K562 (cell line): Measurements from ENCODE around the gene SDR42E2. TPM values are rescaled to one million over a fixed set of nuclear protein-coding genes. Genes with fewer than 3 reads are reported as not detected.
A peak's percentile ranks its signal among the peaks of the same experiment; 100 is the strongest.

ENCODE experiments used
- ARID1B ChIP-seq: fragments of 450-650 bp; IDR thresholded peaks from 2 replicates; pipeline ENCODE4 v1.6.1; 2016; ENCODE audit warnings: antibody characterized with exemption, mild to moderate bottlenecking, inconsistent platforms
- BACH1 ChIP-seq: fragments of 200-800 bp; sonication (Bioruptor generic); IDR thresholded peaks from 2 replicates; pipeline ENCODE4 v1.6.1; 2016; ENCODE audit warnings: missing genetic modification characterization, missing compliant biosample characterization
- BCOR ChIP-seq: fragments of 450-650 bp; IDR thresholded peaks from 2 replicates; pipeline ENCODE4 v1.6.1; 2016
- CBFA2T2 ChIP-seq: fragments of 450-650 bp; conservative IDR thresholded peaks from 2 replicates; pipeline ENCODE4 v1.6.1; 2017; ENCODE audit warnings: mild to moderate bottlenecking
- CBX5 ChIP-seq: IDR thresholded peaks from 2 replicates; pipeline ENCODE4 v1.6.1; 2014; ENCODE audit warnings: low read depth, borderline replicate concordance
- GABPB2 ChIP-seq: fragments of 250-450 bp; sonication (Bioruptor Pico); conservative IDR thresholded peaks from 2 replicates; pipeline ENCODE4 v1.5.1; 2021; ENCODE audit warnings: mild to moderate bottlenecking
- MGA ChIP-seq: fragments of 450-650 bp; IDR thresholded peaks from 2 replicates; pipeline ENCODE4 v1.6.1; 2016; ENCODE audit warnings: mild to moderate bottlenecking, moderate library complexity
- MTA2 ChIP-seq: fragments of 450-650 bp; IDR thresholded peaks from 2 replicates; pipeline ENCODE4 v1.6.1; 2016; ENCODE audit warnings: low read depth
- NCOA6 ChIP-seq: fragments of 450-650 bp; IDR thresholded peaks from 2 replicates; pipeline ENCODE4 v1.6.1; 2017; ENCODE audit warnings: mild to moderate bottlenecking
- NFIC ChIP-seq: fragments of 450-650 bp; IDR thresholded peaks from 2 replicates; pipeline ENCODE4 v1.6.1; 2017; ENCODE audit warnings: mild to moderate bottlenecking, inconsistent platforms
- NONO ChIP-seq, 2 experiments: fragments of 200-400 bp in 1 of 2; fragments of 450-650 bp in 1 of 2; formaldehyde crosslinking in 1 of 2; IDR thresholded peaks; 2 replicates each; pipeline ENCODE4 v1.6.1; 2017; ENCODE audit warnings: low read depth in 2 of 2, mild to moderate bottlenecking in 2 of 2, moderate library complexity in 2 of 2, low read length in 1 of 2
- POLR2H ChIP-seq: IDR thresholded peaks from 2 replicates; pipeline ENCODE4 v1.6.1; 2016; ENCODE audit warnings: missing genetic modification characterization, low read depth, mild to moderate bottlenecking, control low read depth, missing compliant biosample characterization, moderate library complexity
- SPI1 ChIP-seq: IDR thresholded peaks from 2 replicates; pipeline ENCODE4 v1.6.1; 2011; ENCODE audit warnings: low read depth, low read length, control low read depth, borderline replicate concordance
- TCF3 ChIP-seq: sonication (generic); formaldehyde crosslinking; IDR thresholded peaks from 2 replicates; pipeline ENCODE4 v1.4.0; 2020; ENCODE audit warnings: mild to moderate bottlenecking, missing genetic modification reagents
- ZFP1 ChIP-seq: fragments of 450-650 bp; formaldehyde crosslinking; IDR thresholded peaks from 2 replicates; pipeline ENCODE4 v1.4.0; 2020; ENCODE audit warnings: mild to moderate bottlenecking, mixed read lengths
- ZNF23 ChIP-seq: fragments of 250-450 bp; sonication (Bioruptor Pico); IDR thresholded peaks from 2 replicates; pipeline ENCODE4 v1.4.0; 2020; ENCODE audit warnings: mild to moderate bottlenecking
- ZNF274 ChIP-seq: IDR thresholded peaks from 2 replicates; pipeline ENCODE4 v1.6.1; 2011; ENCODE audit warnings: low read depth, mild to moderate bottlenecking, low read length, moderate library complexity, borderline replicate concordance
- ZNF41 ChIP-seq: fragments of 250-450 bp; sonication (Bioruptor Pico); conservative IDR thresholded peaks from 2 replicates; pipeline ENCODE4 v1.4.0; 2020; ENCODE audit warnings: mild to moderate bottlenecking
- ZNF449 ChIP-seq: fragments of 250-450 bp; sonication (Bioruptor Pico); IDR thresholded peaks from 2 replicates; pipeline ENCODE4 v1.8.0; 2022; ENCODE audit warnings: moderate library complexity, mild to moderate bottlenecking, inconsistent platforms
- ZNF551 ChIP-seq: fragments of 250-450 bp; sonication (Bioruptor Pico); IDR thresholded peaks from 2 replicates; pipeline ENCODE4 v1.5.0; 2021; ENCODE audit warnings: mild to moderate bottlenecking, moderate library complexity
- polyA plus RNA-seq, 8 experiments: library from polyadenylated mRNA; depleted of rRNA in 4 of 8; stranded (reverse) in 5 of 8; unstranded in 3 of 8; fragments of >200 nt; fragmentation: Nextera tagmentation in 2 of 8; fragmentation: Illumina TruSeq in 1 of 8; extraction: Ambion mirVana in 2 of 8; extraction: Trizol in 1 of 8; gene quantifications; 2 replicates each; pipeline versions ENCODE4 v1.2.1 to v1.2.3, GENCODE V29; 2011 to 2014; ENCODE audit warnings: inconsistent platforms in 1 of 8, missing spikeins in 1 of 8
- total RNA-seq, 7 experiments: library from RNA; depleted of rRNA in 6 of 7; stranded (reverse); fragments of >200 nt in 6 of 7; fragmentation: Illumina TruSeq in 2 of 7; extraction: Trizol in 2 of 7; gene quantifications; 2 replicates each; pipeline versions ENCODE4 v1.2.1 to v1.2.3, GENCODE V29; 2011 to 2021; ENCODE audit warnings: low replicate concordance in 1 of 7

SDR42E2 gene
- total and polyA plus RNA-seq, 9 of the 15 experiments (the other 6 are each of a cell fraction or from before 2014, with no cell fraction given): 0.03 to 0.07 (median 0.04) TPM; not detected in 4

GRCh38 chr16:22210854-22211253, 48.5 kb downstream of the SDR42E2 start (continued):
- no peak for TF ChIP-seq MGA
- TF ChIP-seq ARID1B: no peak
- TF ChIP-seq ZNF41 (CRISPR knock-in tag): no peak
- no peak for TF ChIP-seq POLR2H (tag)
- no peak for TF ChIP-seq MTA2
- TF ChIP-seq BACH1 (tag): no peak
- TF ChIP-seq TCF3 (CRISPR knock-in tag): no peak
- TF ChIP-seq BCOR: no peak
- no peak for TF ChIP-seq NCOA6
- TF ChIP-seq NFIC: peak; percentile 54
- TF ChIP-seq ZNF551 (CRISPR knock-in tag): no peak
- TF ChIP-seq ZNF449: no peak
- TF ChIP-seq CBFA2T2: 0 out of 2 replicates have a peak, but pooled peaks have one; percentile 23
- TF ChIP-seq ZFP1 (CRISPR knock-in tag): no peak
- TF ChIP-seq ZNF274: no peak
- TF ChIP-seq NONO (IDR thresholded peaks at IDR 0.05; ENCODE audit: low read depth in 2 of 2, low read length in 1 of 2): no peak
- TF ChIP-seq GABPB2: no peak
- no peak for TF ChIP-seq SPI1
- TF ChIP-seq CBX5: 0 out of 2 replicates have a peak, but pooled peaks have one; percentile 61
- TF ChIP-seq ZNF23: no peak
